Fibroblast of pulmonary artery (primary cell): Measurements from ENCODE around the gene DUOXA1.
A peak's percentile ranks its signal among the peaks of the same experiment; 100 is the strongest.

Experiments used
- DNase-seq: peaks from one replicate; pipeline ENCODE4 v3.0.0-alpha.2; 2010; ENCODE audit warnings: low read depth
- H3K4me3 ChIP-seq: replicated peaks from 2 replicates; pipeline ENCODE4 v1.5.1; 2011; ENCODE audit warnings: low read depth, mild to moderate bottlenecking, control low read depth, low read length, moderate library complexity
- TF ChIP-seq, protein P1 (sequence below): IDR thresholded peaks from 2 replicates; pipeline ENCODE4 v1.5.1; 2011; ENCODE audit warnings: mild to moderate bottlenecking, control low read depth, low read length, inconsistent platforms; ENCODE audit errors: missing control alignments

The DUOXA1 gene

DNA sequence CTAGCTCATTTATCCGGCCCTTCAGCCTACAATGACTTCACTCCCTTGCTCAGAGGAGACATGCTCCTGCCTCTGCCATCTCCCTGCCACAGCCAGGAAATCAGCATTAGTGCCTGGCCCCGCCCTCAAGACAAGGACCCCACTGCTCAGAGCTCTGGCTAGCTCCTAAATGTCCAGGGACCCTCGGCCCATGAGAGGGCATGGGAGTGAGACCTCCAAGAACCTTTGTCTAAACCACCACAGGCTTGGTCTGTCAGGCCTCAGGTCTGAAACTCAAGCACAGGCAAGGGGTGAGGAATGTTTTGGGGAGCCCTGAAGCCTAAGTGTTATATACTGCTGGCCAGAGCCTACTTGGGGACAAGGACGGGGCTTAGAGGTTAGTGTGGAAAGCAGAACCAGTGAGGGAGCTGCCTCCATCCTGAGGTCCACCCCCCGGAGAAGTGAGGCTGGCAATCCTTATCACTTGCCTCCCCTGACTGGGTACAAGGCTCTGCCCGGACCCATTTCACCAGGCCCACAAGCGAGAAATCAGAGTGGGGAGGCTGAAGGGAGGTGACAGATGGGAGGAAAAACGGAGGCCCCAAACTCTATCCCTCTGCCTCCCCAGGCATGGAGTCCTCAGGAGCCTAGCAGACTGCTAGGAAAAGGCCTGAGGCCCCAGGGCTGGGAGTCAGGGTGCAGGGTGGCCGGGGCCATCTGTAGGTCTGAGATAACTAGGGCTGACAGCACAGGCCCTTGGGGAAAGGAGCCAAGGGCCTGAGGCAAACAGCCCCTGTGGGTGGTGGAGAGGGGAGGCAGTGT lies 39.3 kb upstream of the DUOXA1 start:
- TF ChIP-seq, protein P1, sequence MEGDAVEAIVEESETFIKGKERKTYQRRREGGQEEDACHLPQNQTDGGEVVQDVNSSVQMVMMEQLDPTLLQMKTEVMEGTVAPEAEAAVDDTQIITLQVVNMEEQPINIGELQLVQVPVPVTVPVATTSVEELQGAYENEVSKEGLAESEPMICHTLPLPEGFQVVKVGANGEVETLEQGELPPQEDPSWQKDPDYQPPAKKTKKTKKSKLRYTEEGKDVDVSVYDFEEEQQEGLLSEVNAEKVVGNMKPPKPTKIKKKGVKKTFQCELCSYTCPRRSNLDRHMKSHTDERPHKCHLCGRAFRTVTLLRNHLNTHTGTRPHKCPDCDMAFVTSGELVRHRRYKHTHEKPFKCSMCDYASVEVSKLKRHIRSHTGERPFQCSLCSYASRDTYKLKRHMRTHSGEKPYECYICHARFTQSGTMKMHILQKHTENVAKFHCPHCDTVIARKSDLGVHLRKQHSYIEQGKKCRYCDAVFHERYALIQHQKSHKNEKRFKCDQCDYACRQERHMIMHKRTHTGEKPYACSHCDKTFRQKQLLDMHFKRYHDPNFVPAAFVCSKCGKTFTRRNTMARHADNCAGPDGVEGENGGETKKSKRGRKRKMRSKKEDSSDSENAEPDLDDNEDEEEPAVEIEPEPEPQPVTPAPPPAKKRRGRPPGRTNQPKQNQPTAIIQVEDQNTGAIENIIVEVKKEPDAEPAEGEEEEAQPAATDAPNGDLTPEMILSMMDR: no peak
- no peak for DNase-seq
- no peak overlapping the region for H3K4me3 ChIP-seq

DNA sequence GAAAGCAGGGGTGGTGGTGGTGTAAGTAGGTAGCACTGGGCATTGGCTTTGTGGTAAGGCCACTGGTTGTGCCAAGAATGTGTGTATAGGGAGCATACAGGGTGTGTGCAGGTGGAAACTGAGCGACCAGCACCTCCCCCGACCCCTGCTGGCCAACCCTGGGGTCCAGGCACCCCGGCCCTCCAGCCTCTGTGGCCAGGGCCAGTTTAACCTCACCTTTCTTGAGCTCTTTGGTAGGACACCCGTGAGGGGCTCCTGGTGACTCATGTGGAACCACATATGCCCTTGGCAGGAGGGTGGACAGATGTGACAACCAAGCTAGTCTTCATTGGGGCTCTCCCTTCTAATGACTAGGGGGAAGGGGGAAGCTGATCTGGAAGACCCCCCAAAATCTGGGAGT lies 38.6 kb upstream of the DUOXA1 start:
- no peak overlapping the region for H3K4me3 ChIP-seq
- TF ChIP-seq, protein P1: no peak
- DNase-seq: no peak

DNA sequence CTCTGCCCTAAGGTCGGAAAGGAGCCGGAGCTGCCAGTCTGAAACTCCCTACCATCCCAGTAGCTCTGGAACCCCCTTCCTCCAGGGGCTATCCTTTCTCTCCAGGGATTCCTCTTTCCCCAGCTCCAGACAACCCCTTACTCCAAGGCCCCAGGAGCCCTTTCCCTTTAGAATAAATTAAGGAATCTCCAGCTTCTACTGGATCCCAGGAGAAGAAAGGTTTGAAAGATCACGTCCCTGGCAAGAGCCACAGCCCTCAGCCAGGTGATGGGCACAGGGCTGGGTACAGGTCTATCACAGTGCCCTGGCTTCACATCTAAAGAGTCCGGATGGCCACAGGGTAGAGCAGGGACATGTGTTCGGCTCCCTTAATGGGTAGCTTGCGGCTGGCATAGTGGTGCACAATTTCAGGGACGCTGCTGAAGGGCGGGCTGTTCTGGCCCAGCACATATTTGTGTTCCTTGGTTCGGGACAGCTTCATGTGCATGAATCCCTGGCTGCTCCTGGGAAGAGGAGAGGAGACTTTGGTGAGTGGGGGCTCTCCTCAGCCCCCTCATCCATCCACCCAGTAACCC lies 38.0 kb upstream of the DUOXA1 start:
- H3K4me3 ChIP-seq: peak overlapping the region; percentile 62
- DNase-seq: no peak
- TF ChIP-seq, protein P1: no peak

DNA sequence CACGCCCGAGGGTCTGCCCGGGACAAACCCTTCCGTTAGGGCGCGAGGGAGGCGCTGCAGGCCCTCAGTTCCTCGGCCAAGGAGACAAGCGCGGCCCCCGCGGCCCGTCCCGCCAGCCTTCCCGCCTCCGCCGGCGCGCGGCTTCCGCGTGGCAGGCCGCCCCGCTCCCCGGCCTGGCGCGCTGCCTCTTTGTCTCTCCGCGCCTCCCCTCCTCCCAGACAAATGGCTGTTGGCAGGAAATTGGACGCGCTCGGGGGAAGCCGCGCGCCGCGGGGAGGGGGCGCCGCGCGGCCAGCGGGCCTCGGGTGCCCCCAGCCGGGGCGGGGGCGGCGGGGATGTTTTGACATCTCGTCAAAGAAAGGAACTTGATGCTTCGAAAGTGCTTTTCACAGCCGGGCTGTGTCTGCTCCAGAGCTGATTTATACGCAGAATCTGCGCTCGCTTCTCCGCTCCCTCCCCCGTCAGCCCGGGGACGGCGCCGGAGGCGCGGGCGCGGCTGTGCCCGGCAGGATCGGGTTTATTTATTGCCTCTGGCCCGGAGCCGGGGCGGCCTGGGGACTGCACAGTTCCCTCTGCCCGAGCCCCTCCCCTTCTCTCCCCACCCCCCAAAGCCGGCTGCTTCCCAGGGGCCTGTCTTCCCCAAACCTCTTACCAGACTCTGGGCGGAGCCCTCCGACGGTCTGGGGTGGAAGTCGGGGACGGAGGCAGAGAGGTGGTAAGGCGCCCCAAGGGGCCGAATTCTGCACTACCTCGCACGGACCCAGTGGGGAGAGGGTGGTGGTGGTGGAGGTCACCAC lies 37.4 kb upstream of the DUOXA1 start:
- H3K4me3 ChIP-seq: peak overlapping the region; percentile 62
- peak; percentile 83 for DNase-seq
- TF ChIP-seq, protein P1: peak; percentile 62

DNA sequence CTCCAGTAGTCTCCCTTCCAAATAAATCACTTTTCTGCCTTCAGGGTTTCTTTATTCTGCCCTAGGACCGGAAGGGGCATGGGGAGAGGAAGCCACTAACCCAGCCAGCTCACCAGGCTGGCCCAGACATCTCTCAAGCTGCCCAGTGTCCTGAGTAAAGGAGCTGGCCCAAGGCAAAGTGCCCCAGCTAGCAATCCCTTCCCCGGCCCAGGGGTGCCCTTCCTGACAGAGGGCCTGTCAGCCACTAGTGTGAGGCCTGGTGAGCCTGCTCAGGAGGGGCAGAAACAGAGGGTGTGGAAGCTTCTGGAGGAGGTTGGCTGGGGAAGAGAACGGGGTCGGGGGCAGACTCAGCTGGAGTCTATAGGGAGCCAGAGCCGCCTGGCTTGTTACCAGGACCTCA lies 35.9 kb upstream of the DUOXA1 start:
- no peak overlapping the region for H3K4me3 ChIP-seq
- no peak for DNase-seq
- TF ChIP-seq, protein P1: no peak

DNA sequence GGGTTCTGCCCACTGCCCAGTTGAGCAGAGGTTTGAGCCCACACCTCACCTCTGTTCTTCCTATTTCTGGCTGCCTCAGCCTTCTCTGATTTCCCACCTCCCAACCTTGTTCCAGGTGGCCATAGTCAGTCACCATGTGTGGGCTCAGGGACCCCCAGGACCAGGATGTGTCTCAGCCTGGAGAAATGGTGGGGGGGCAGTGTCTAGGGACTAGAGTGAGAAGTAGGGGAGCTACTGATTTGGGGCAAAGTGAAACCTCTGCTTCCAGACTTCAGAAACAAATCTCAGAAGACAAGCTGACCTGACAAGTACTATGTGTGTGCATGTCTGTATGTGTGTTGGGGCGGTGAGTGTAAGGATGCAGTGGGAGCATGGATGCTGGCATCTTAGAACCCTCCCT lies 35.2 kb upstream of the DUOXA1 start:
- TF ChIP-seq, protein P1: no peak
- no peak for DNase-seq
- H3K4me3 ChIP-seq: no peak overlapping the region
